T-helper 1 cell treated with Interleukin-12 subunit alpha and Interleukin-12 subunit beta and Interleukin-4 antibody, amounts not matched to agents 30 μg/mL and 1 μg/mL, for 36 hours (primary cell): ENCODE measurements around the gene CLIC4.

Source experiments
- H3K27ac Mint-ChIP-seq: one replicate; pipeline ENCODE4 v1.8.0; 2021; ENCODE audit warnings: mild to moderate bottlenecking, mixed read lengths
- H3K27me3 Mint-ChIP-seq: one replicate; pipeline ENCODE4 v1.8.0; 2021; ENCODE audit warnings: low read depth, mixed read lengths
- H3K36me3 Mint-ChIP-seq: one replicate; pipeline ENCODE4 v1.8.0; 2021; ENCODE audit warnings: low read depth, mixed read lengths
- H3K4me1 Mint-ChIP-seq: one replicate; pipeline ENCODE4 v1.8.0; 2021; ENCODE audit warnings: low read depth, mixed read lengths
- H3K4me3 Mint-ChIP-seq: one replicate; pipeline ENCODE4 v1.8.0; 2021; ENCODE audit warnings: mild to moderate bottlenecking, moderate library complexity, mixed read lengths
- H3K9me3 Mint-ChIP-seq: one replicate; pipeline ENCODE4 v1.8.0; 2021; ENCODE audit warnings: mixed read lengths

The CLIC4 gene

GRCh38 chr1:24870551-24871195 is 125.4 kb downstream of the CLIC4 start:
- no peaks in the 10 kb centered on the region for H3K36me3 Mint-ChIP-seq
- H3K27ac Mint-ChIP-seq = no peak overlapping the region
- H3K27me3 Mint-ChIP-seq = peaks cover 32% of the 10 kb centered on the region
- no peak overlapping the region for H3K4me3 Mint-ChIP-seq
- H3K9me3 Mint-ChIP-seq = no peaks in the 10 kb centered on the region
- peaks cover 6% of the 10 kb centered on the region for H3K4me1 Mint-ChIP-seq

- H3K4me1 Mint-ChIP-seq = peaks cover 6% of the 10 kb centered on the region
- H3K4me3 Mint-ChIP-seq = no peak overlapping the region
- H3K27me3 Mint-ChIP-seq = peaks cover 28% of the 10 kb centered on the region
- H3K9me3 Mint-ChIP-seq = no peaks in the 10 kb centered on the region
- no peaks in the 10 kb centered on the region for H3K36me3 Mint-ChIP-seq
- H3K27ac Mint-ChIP-seq = no peak overlapping the region
Measured at GRCh38 chr1:24871306-24871901, 126.2 kb downstream of the CLIC4 start.

- Mint-ChIP-seq H3K27ac (no peak overlapping the region), H3K4me1 (peaks cover 6% of the 10 kb centered on the region), H3K36me3 (no peaks in the 10 kb centered on the region), H3K27me3 (peaks cover 25% of the 10 kb centered on the region), H3K9me3 (no peaks in the 10 kb centered on the region), H3K4me3 (no peak overlapping the region)
Measured at GRCh38 chr1:24872061-24872850, 127.0 kb downstream of the CLIC4 start.

GRCh38 chr1:24873148-24873547 is 127.9 kb downstream of the CLIC4 start:
- Mint-ChIP-seq H3K4me1 (peaks cover 6% of the 10 kb centered on the region), H3K36me3 (no peaks in the 10 kb centered on the region), H3K4me3 (no peak overlapping the region), H3K27ac (no peak overlapping the region), H3K27me3 (peaks cover 28% of the 10 kb centered on the region), H3K9me3 (no peaks in the 10 kb centered on the region)

- H3K27me3 Mint-ChIP-seq = peaks cover 29% of the 10 kb centered on the region
- no peaks in the 10 kb centered on the region for H3K9me3 Mint-ChIP-seq
Measured at GRCh38 chr1:24874056-24874455, 128.8 kb downstream of the CLIC4 start.

GRCh38 chr1:24874611-24875234 is 129.5 kb downstream of the CLIC4 start:
- H3K27me3 Mint-ChIP-seq = peaks cover 27% of the 10 kb centered on the region
- no peak overlapping the region for H3K4me3 Mint-ChIP-seq
- H3K27ac Mint-ChIP-seq = no peak overlapping the region
- no peaks in the 10 kb centered on the region for H3K9me3 Mint-ChIP-seq
- H3K4me1 Mint-ChIP-seq = peaks cover 6% of the 10 kb centered on the region
- H3K36me3 Mint-ChIP-seq = no peaks in the 10 kb centered on the region

More at GRCh38 chr1:24874056-24874455, 128.8 kb downstream of the CLIC4 start:
- no peak overlapping the region for H3K4me3 Mint-ChIP-seq
- no peak overlapping the region for H3K27ac Mint-ChIP-seq
- H3K36me3 Mint-ChIP-seq = no peaks in the 10 kb centered on the region
- H3K4me1 Mint-ChIP-seq = peaks cover 6% of the 10 kb centered on the region

- no peaks in the 10 kb centered on the region for H3K9me3 Mint-ChIP-seq
- H3K27me3 Mint-ChIP-seq = peaks cover 33% of the 10 kb centered on the region
- no peak overlapping the region for H3K4me3 Mint-ChIP-seq
- H3K4me1 Mint-ChIP-seq = peaks cover 6% of the 10 kb centered on the region
- no peaks in the 10 kb centered on the region for H3K36me3 Mint-ChIP-seq
- no peak overlapping the region for H3K27ac Mint-ChIP-seq
Measured at GRCh38 chr1:24875257-24875656, 130.0 kb downstream of the CLIC4 start.

GRCh38 chr1:24875991-24876506 is 130.8 kb downstream of the CLIC4 start:
- H3K9me3 Mint-ChIP-seq = no peaks in the 10 kb centered on the region
- no peaks in the 10 kb centered on the region for H3K36me3 Mint-ChIP-seq
- H3K4me3 Mint-ChIP-seq = no peak overlapping the region
- H3K27me3 Mint-ChIP-seq = peaks cover 40% of the 10 kb centered on the region
- H3K4me1 Mint-ChIP-seq = peaks cover 2% of the 10 kb centered on the region
- no peak overlapping the region for H3K27ac Mint-ChIP-seq

- Mint-ChIP-seq H3K36me3 (no peaks in the 10 kb centered on the region), H3K4me3 (no peak overlapping the region), H3K4me1 (no peaks in the 10 kb centered on the region), H3K9me3 (peaks cover under 1% of the 10 kb centered on the region), H3K27me3 (peaks cover 48% of the 10 kb centered on the region), H3K27ac (no peak overlapping the region)
Measured at GRCh38 chr1:24878045-24878444, 132.8 kb downstream of the CLIC4 start.

GRCh38 chr1:24878775-24879742 is 133.8 kb downstream of the CLIC4 start:
- Mint-ChIP-seq H3K9me3 (peaks cover 11% of the 10 kb centered on the region), H3K4me1 (no peaks in the 10 kb centered on the region), H3K4me3 (no peak overlapping the region), H3K36me3 (no peaks in the 10 kb centered on the region), H3K27ac (no peak overlapping the region), H3K27me3 (peaks cover 58% of the 10 kb centered on the region)

- Mint-ChIP-seq H3K4me1 (no peaks in the 10 kb centered on the region), H3K9me3 (peaks cover 19% of the 10 kb centered on the region), H3K27me3 (peaks cover 75% of the 10 kb centered on the region), H3K4me3 (no peak overlapping the region), H3K27ac (no peak overlapping the region), H3K36me3 (peaks cover 4% of the 10 kb centered on the region)
Measured at GRCh38 chr1:24881034-24881433, 135.8 kb downstream of the CLIC4 start.

- Mint-ChIP-seq H3K36me3 (peaks cover 6% of the 10 kb centered on the region), H3K27ac (no peak overlapping the region), H3K27me3 (peaks cover 59% of the 10 kb centered on the region), H3K9me3 (peaks cover 19% of the 10 kb centered on the region), H3K4me3 (no peak overlapping the region), H3K4me1 (no peaks in the 10 kb centered on the region)
Measured at GRCh38 chr1:24884751-24885150, 139.5 kb downstream of the CLIC4 start.

- Mint-ChIP-seq H3K27me3 (peaks cover 44% of the 10 kb centered on the region), H3K4me3 (no peak overlapping the region), H3K27ac (no peak overlapping the region), H3K4me1 (no peaks in the 10 kb centered on the region), H3K9me3 (peaks cover 24% of the 10 kb centered on the region), H3K36me3 (peaks cover 6% of the 10 kb centered on the region)
Measured at GRCh38 chr1:24886241-24886640, 141.0 kb downstream of the CLIC4 start.
